ENCODE data around the gene SCARF2.
"Not testable (repeated sequence)": the region's sequence is repeated elsewhere in the genome, so short reads cannot be mapped to it uniquely, and the experiment has no call there.

SCARF2 gene

GRCh38 chr22:20391222-20391621, 46.4 kb downstream of the SCARF2 start:
- no peak for DNase-seq

- no peak for DNase-seq
These were observed 47.2 kb downstream of the SCARF2 start for GRCh38 chr22:20390394-20390907.

- no peak for DNase-seq
These were observed 48.3 kb downstream of the SCARF2 start for GRCh38 chr22:20389288-20389687.

GRCh38 chr22:20388200-20388599, 49.4 kb downstream of the SCARF2 start:
- DNase-seq: no peak

GRCh38 chr22:20386972-20387371, 50.7 kb downstream of the SCARF2 start:
- DNase-seq: no peak

- no peak for DNase-seq
These were observed 51.3 kb downstream of the SCARF2 start for GRCh38 chr22:20386336-20386735.

- no peak for DNase-seq
These were observed 52.8 kb downstream of the SCARF2 start for GRCh38 chr22:20384865-20385264.

GRCh38 chr22:20384171-20384570, 53.5 kb downstream of the SCARF2 start:
- DNase-seq: no peak

GRCh38 chr22:20383538-20383937, 54.1 kb downstream of the SCARF2 start:
- no peak for DNase-seq

- no peak for DNase-seq
These were observed 57.1 kb downstream of the SCARF2 start for GRCh38 chr22:20380486-20380885.

GRCh38 chr22:20378684-20379083, 58.9 kb downstream of the SCARF2 start:
- DNase-seq: not testable (repeated sequence)

GRCh38 chr22:20378110-20378509, 59.5 kb downstream of the SCARF2 start:
- DNase-seq: no peak

GRCh38 chr22:20376983-20377382, 60.6 kb downstream of the SCARF2 start:
- DNase-seq: not testable (repeated sequence)

- DNase-seq: not testable (repeated sequence)
These were observed 61.3 kb downstream of the SCARF2 start for GRCh38 chr22:20376281-20376680.

All from NCI-H446 treated with DMSO at 0.1 percent for 48 hours (cell line).